ENCODE data around the gene ZNF655.

ZNF655 gene

DNA sequence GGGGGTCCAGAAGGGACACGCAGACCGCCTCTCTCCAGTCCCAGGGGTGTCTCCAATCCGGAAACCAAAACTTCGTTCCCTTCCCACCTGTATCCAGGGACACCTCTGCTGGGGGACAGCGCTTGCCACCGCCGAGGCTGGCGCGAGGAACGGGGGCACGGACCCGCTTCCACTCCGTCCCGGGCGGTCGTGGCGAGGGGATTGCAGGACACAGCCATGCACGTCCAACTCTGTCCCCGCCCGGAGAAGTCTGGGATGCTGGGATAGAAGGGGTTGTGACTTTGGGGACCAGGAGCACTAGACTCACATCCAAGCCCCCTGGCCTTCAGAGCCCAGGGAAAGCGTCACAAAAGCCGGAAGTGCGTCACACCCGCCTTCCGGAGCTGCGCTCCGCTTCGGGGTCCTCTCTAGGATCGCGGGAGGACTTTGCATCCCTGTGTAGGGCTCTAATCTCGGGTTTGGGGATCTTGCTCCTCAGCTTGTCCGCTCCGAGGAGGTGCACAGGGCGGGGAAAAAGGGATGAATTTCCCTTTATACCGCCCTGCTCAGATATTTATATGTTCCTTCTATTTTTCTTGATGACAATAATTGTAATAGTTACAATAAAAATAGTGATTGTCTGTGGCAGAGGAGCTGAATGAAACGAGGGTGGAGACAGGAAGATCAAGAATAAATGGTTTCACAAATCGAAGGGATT, 6.5 kb upstream of the ZNF655 start, which contains the start of gene FAM200A:
TSS of gene FAM200A (minus strand) at position 348 of the 697 bp plus-strand sequence. CDS start 3,707 bp downstream, outside the sequence.
- in situ Hi-C loops (cut with HindIII; ENCODE audit: low sequenced_read_pairs) = no loop called here
- TF ChIP-seq, protein P1, sequence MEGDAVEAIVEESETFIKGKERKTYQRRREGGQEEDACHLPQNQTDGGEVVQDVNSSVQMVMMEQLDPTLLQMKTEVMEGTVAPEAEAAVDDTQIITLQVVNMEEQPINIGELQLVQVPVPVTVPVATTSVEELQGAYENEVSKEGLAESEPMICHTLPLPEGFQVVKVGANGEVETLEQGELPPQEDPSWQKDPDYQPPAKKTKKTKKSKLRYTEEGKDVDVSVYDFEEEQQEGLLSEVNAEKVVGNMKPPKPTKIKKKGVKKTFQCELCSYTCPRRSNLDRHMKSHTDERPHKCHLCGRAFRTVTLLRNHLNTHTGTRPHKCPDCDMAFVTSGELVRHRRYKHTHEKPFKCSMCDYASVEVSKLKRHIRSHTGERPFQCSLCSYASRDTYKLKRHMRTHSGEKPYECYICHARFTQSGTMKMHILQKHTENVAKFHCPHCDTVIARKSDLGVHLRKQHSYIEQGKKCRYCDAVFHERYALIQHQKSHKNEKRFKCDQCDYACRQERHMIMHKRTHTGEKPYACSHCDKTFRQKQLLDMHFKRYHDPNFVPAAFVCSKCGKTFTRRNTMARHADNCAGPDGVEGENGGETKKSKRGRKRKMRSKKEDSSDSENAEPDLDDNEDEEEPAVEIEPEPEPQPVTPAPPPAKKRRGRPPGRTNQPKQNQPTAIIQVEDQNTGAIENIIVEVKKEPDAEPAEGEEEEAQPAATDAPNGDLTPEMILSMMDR (IDR thresholded peaks at IDR 0.05; ENCODE audit: low read depth, low read length, missing control alignments) = no peak
- H3K4me3 ChIP-seq (ENCODE audit: low read depth, low read length) = peak within 1 kb of the TSS; percentile 87
- peak; percentile 80 for DNase-seq (ENCODE audit: low read depth)

DNA sequence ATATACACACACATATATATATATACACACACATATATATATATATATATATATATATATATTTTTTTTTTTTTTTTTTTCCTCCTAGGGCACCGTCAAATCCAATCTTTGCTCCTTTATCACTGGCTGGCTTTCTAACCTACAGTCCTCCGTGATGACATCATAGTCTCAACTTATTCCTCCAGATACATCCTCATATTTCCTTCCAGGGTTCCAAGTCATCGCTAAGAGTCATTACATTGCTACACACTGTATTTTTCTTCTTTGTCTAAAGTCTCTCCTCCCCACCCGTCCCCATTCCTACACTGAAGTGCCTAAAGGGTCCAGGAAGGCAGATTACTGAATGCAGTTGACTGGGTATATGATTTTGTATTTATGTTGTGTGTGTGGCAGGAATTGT, 5.4 kb upstream of the ZNF655 start:
- no peak for DNase-seq (ENCODE audit: low read depth)
- TF ChIP-seq, protein P1 (IDR thresholded peaks at IDR 0.05; ENCODE audit: low read depth, low read length, missing control alignments) = no peak
- in situ Hi-C loops (cut with HindIII; ENCODE audit: low sequenced_read_pairs) = no loop called here
- no peak overlapping the region for H3K4me3 ChIP-seq (ENCODE audit: low read depth, low read length)

DNA sequence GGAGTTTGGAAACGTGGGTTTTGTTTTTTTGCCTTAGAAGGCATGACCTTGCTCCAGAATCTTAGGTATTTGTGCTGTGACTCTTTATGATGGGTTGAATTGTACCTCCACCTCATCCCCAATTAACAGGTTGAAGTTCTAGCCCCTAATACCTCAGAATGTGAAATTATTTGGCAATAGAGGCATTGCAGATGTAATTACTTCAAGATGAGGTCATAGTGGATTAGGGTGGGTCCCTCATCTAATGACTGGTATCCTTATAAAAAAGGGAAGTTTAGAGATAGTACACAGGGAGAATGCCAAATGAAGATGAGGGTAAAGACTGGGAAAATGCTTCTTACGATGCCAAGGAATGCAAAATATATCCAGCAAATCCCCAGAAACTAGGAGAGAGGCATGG, 3.5 kb upstream of the ZNF655 start:
- in situ Hi-C loops (cut with HindIII; ENCODE audit: low sequenced_read_pairs) = loop anchor here (5.0 kb wide), 1 partner anchor 78 kb away; no protein-coding TSS in a partner anchor
- TF ChIP-seq, protein P1 (IDR thresholded peaks at IDR 0.05; ENCODE audit: low read depth, low read length, missing control alignments) = no peak
- no peak overlapping the region for H3K4me3 ChIP-seq (ENCODE audit: low read depth, low read length)
- no peak for DNase-seq (ENCODE audit: low read depth)

DNA sequence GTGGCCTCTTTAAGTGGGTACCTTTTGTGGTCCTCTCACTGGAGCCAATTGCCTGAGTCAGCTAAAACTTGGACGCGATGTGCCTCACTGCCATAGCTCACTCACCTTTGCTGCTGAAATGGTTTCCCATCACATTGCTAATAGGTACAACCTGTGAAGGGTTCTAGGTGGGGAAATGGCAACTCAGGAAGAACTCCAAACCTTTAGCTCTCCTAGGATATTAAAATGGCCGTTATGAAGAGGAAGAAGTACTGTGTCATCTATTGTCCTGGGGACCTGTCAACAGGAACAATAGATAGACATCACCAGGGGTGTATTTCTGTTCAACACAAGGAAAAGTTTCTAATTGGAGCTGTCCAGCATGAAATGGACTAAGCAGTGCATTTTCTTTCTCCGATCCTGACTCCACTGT, 1.2 kb upstream of the ZNF655 start:
- peak overlapping the region; percentile 97 for H3K4me3 ChIP-seq (ENCODE audit: low read depth, low read length)
- in situ Hi-C loops (cut with HindIII; ENCODE audit: low sequenced_read_pairs) = loop anchor here (5.0 kb wide), 1 partner anchor 80 kb away; no protein-coding TSS in a partner anchor
- DNase-seq (ENCODE audit: low read depth) = no peak
- TF ChIP-seq, protein P1 (IDR thresholded peaks at IDR 0.05; ENCODE audit: low read depth, low read length, missing control alignments) = no peak

DNA sequence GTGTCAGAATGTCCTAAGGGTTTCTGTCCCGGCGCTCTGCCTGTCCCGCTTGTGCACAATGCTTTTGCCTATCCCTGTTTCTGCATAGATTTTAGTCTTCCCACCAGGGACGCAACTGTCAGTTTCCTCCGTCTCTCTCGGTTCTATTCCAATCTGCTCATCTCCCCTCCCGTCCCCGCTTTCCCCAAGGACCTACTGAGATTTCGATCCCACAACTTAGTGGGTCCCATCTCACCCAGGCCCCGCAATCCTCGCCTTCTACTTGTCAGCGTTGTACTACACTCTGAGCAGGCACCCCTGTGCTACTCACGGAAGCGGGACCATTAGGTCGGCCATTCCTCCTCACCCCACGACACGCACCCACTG, 519 bp upstream of the ZNF655 start:
- H3K4me3 ChIP-seq (ENCODE audit: low read depth, low read length) = peak overlapping the region; percentile 97
- TF ChIP-seq, protein P1 (IDR thresholded peaks at IDR 0.05; ENCODE audit: low read depth, low read length, missing control alignments) = no peak
- in situ Hi-C loops (cut with HindIII; ENCODE audit: low sequenced_read_pairs) = loop anchor here (5.0 kb wide), 1 partner anchor 81 kb away; no protein-coding TSS in a partner anchor
- no peak for DNase-seq (ENCODE audit: low read depth)

DNA sequence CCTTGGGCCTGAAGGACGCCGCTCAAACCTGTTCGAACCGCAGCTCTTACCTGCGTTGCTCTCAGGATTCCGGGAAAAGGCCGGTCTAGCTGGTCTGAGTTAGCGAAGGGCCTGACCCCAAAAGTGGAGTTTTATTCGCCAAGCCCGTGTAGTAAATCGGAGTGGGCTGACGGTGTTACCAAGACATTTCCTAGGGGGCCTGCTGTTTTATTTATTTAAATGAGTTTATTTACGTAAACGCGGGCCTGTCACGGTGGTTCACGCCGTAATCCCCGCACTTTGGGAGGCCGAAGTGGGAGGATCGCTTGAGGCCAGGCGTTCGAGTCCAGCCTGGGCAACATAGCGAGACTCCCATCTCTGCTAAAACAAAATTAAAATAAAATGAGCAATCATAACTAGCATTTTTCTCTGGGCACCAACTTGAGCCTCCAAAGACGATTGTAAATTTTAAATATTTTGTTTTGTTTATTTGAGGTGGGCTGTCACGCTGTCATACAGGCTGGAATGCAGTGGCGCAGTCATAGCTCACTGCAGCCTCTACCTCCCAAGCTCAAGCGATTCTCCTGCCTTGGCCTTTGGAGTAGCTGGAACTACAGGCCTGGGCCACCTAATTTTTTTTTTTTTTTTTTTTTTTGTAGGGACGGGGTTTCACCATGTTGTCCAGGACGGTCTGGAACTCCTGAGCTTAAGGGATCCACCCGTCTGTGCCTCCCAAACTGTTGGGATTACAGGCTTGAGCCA, 903 bp downstream of the ZNF655 start:
- peak overlapping the region; percentile 97 for H3K4me3 ChIP-seq (ENCODE audit: low read depth, low read length)
- no peak for DNase-seq (ENCODE audit: low read depth)
- TF ChIP-seq, protein P1 (IDR thresholded peaks at IDR 0.05; ENCODE audit: low read depth, low read length, missing control alignments) = no peak
- in situ Hi-C loops (cut with HindIII; ENCODE audit: low sequenced_read_pairs) = loop anchor here (5.0 kb wide), 1 partner anchor 82 kb away; no protein-coding TSS in a partner anchor

Data from astrocyte of the cerebellum (primary cell).